HG03342 (cell line): ENCODE measurements around the gene SLC10A6.

Experiments used
- ATAC-seq: cut with Tn5 transposase; IDR thresholded peaks from one replicate; pipeline ENCODE4 v1.9.1; 2021; ENCODE audit warnings: mild to moderate bottlenecking, moderate library complexity; ENCODE audit not compliant: unreplicated experiment

Gene SLC10A6

DNA sequence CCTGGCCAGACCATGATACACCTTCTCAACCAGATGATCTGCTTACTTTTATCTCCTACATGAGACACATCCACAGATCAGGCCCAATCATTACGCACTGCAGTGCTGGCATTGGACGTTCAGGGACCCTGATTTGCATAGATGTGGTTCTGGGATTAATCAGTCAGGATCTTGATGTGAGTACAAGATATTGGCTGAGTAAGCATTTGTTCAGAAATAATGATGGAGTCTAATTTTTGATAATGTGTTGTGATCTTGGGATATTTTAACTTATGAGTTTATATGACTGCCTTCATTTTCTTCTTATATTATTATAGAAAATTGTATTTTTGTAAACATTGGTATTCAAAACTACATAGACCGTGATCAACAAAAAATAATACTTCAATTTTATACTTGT, 39.4 kb downstream of the SLC10A6 start:
- ATAC-seq: no peak

DNA sequence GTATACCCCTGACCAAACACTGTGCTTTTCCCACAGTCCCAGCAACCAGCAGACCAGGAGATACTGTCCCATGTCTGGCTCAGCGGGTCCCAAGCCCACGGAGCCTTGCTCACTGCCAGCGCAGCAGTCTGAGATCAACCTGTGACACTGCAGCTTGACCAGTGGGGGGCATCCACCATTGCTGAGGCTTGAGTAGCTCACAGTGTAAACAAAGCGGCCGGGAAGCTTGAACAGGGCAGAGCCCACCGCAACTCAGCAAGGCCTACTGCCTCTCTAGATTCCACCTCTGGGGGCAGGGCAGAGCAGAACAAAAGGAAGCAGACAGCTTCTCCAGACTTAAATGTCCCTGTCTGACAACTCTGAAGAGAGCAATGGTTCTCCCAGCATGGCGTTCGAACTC, 58.1 kb downstream of the SLC10A6 start:
- ATAC-seq: no peak

DNA sequence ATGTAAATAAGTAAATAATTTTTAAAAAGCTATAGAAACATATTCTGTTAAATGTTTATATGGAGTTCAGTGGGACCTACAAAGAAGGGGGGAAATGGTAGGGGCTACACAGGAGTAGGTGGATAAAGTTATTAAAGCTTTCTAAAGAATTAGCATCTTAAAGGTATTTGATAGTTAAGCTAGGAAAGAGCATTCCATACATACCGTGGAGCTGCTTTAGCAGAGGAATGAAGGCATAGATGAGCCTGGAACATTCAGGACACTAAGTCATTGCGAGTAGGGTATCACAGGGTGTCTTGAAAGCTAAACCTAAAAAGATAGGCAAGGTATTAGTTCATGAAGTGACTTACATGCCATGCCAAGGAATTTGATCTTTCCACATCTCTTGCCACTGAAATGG, 60.4 kb downstream of the SLC10A6 start:
- ATAC-seq: no peak

DNA sequence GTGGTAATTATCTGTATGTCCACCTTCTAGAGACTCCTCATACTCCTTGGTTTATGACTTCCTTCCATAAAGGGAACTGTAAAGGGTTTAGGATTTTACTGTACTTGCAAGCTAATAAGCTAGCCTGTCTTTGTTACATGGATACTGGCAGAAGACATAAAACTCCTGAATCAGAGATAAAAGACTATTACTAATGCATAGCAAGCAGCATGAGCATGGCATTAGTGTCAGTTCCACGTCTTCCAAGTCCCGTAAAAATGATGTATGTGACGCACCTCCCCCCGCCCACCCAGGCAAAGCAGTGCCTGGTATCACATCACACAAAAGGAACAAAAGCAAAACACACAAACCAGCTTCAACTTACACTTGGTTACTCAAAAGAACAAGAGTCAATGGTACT, 71.0 kb downstream of the SLC10A6 start:
- ATAC-seq: no peak

DNA sequence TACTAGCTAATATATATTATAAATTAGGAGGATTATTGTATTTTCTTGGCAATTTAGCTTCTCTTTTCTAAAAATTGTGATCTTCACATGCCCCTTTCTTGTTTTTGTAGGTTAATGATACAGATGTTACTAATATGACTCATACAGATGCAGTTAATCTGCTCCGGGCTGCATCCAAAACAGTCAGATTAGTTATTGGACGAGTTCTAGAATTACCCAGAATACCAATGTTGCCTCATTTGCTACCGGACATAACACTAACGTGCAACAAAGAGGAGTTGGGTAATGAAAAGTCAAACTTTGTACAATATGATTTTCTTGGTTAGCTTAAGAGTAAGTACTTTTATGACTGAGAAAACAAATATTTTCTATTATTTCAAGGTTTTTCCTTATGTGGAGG, 74.1 kb downstream of the SLC10A6 start:
- ATAC-seq: no peak
